OCI-LY7 (cell line): ENCODE data around the gene CAPSL. TPM values are rescaled to one million over a fixed set of nuclear protein-coding genes. Genes with fewer than 3 reads are reported as not detected.

Experiments used
- BruUV-seq: library from RNA; stranded (reverse); fragments of 400-500 nt; replicated peaks from 2 replicates; lab custom pipeline; 2021; lab: Mats Ljungman, UMichigan
- CTCF ChIA-PET: fragments of 300-600 bp; sonication (Branson Sonifier 250); formaldehyde crosslinking; loops from one replicate; lab custom pipeline; 2022; ENCODE audit warnings: antibody characterized with exemption; ENCODE audit not compliant: unreplicated experiment; lab: Charles Lee
- POLR2A ChIA-PET: fragments of 300-600 bp; sonication (Branson Sonifier 250); formaldehyde crosslinking; loops from one replicate; lab custom pipeline; 2022; ENCODE audit warnings: antibody characterized with exemption; lab: Charles Lee
- DNase-seq: peaks from one replicate; pipeline ENCODE4 v3.0.0-alpha.2; 2015; ENCODE audit warnings: low spot score
- H2AFZ ChIP-seq: fragments of 200-600 bp; sonication (generic), shearing (Covaris generic); 2 replicates; pipeline ENCODE4 v1.6.1; 2014; ENCODE audit warnings: mild to moderate bottlenecking, antibody characterized with exemption, low read length, moderate library complexity
- H3K27ac ChIP-seq: fragments of 200-600 bp; sonication (generic); 2 replicates; pipeline ENCODE4 v1.5.1; 2014; ENCODE audit warnings: mixed run types, low read depth, mild to moderate bottlenecking, moderate library complexity, low read length, inconsistent platforms; ENCODE audit not compliant: poor library complexity, severe bottlenecking
- H3K36me3 ChIP-seq: fragments of 200-600 bp; sonication (generic); 2 replicates; pipeline ENCODE4 v1.6.1; 2014; ENCODE audit warnings: mild to moderate bottlenecking, antibody characterized with exemption, low read length, moderate library complexity, mixed read lengths; ENCODE audit not compliant: insufficient read depth
- H3K4me1 ChIP-seq: fragments of 200-600 bp; sonication (generic); 2 replicates; pipeline ENCODE4 v1.5.1; 2014; ENCODE audit warnings: mild to moderate bottlenecking, low read length; ENCODE audit not compliant: insufficient read depth, poor library complexity, severe bottlenecking
- H3K4me2 ChIP-seq: fragments of 200-600 bp; sonication (generic); 2 replicates; pipeline ENCODE4 v1.6.1; 2014; ENCODE audit warnings: mild to moderate bottlenecking, low read length
- H3K4me3 ChIP-seq: fragments of 200-600 bp; sonication (generic); 2 replicates; pipeline ENCODE4 v1.5.1; 2014; ENCODE audit warnings: mild to moderate bottlenecking, low read depth, low read length; ENCODE audit not compliant: poor library complexity, severe bottlenecking
- H3K79me2 ChIP-seq: fragments of 200-600 bp; sonication (generic); 2 replicates; pipeline ENCODE4 v1.6.1; 2016; ENCODE audit warnings: low read depth, mild to moderate bottlenecking, low read length, moderate library complexity, mixed read lengths; ENCODE audit not compliant: insufficient read depth
- H3K9me2 ChIP-seq: fragments of 200-600 bp; sonication (generic); 2 replicates; pipeline ENCODE4 v1.6.1; 2016; ENCODE audit warnings: mild to moderate bottlenecking, low read length, mixed read lengths; ENCODE audit not compliant: insufficient read depth
- H3K9me3 ChIP-seq: fragments of 200-600 bp; sonication (generic); 2 replicates; pipeline ENCODE4 v1.6.1; 2014; ENCODE audit warnings: mild to moderate bottlenecking, mixed run types, low read length, mixed read lengths
- H4K20me1 ChIP-seq: fragments of 200-600 bp; sonication (generic); 2 replicates; pipeline ENCODE4 v1.6.1; 2014; ENCODE audit warnings: mild to moderate bottlenecking, antibody characterized with exemption, low read length, moderate library complexity, mixed read lengths; ENCODE audit not compliant: insufficient read depth
- EZH2phosphoT487 ChIP-seq: fragments of 200-600 bp; sonication (generic); IDR thresholded peaks from 2 replicates; pipeline ENCODE4 v1.6.1; 2018; ENCODE audit warnings: low read depth, borderline replicate concordance, mild to moderate bottlenecking, mixed run types, antibody characterized with exemption, low read length, moderate library complexity, mixed read lengths
- intact Hi-C: fragments of 100-400 bp; cut with micrococcal nuclease; formaldehyde crosslinking; loops from one replicate; pipeline ENCODE4 v1.10.0; 2022; ENCODE audit not compliant: unreplicated experiment
- total RNA-seq, 2 experiments: library from RNA; depleted of rRNA in 1 of 2; stranded (reverse); fragments of >200 nt in 1 of 2; shearing (Covaris generic) in 1 of 2; gene quantifications; 2 replicates each; pipeline ENCODE4 v1.2.3, GENCODE V29; 2014 to 2022
- TF ChIP-seq, protein P1 (sequence below): fragments of 200-600 bp; sonication (generic); conservative IDR thresholded peaks from 2 replicates; pipeline ENCODE4 v1.5.1; 2014; ENCODE audit warnings: mild to moderate bottlenecking, antibody characterized with exemption, low read length, moderate library complexity, mixed read lengths

Gene CAPSL
- total RNA-seq, 2 experiments from 2014 or later: 4.7 TPM; not detected in 1

DNA sequence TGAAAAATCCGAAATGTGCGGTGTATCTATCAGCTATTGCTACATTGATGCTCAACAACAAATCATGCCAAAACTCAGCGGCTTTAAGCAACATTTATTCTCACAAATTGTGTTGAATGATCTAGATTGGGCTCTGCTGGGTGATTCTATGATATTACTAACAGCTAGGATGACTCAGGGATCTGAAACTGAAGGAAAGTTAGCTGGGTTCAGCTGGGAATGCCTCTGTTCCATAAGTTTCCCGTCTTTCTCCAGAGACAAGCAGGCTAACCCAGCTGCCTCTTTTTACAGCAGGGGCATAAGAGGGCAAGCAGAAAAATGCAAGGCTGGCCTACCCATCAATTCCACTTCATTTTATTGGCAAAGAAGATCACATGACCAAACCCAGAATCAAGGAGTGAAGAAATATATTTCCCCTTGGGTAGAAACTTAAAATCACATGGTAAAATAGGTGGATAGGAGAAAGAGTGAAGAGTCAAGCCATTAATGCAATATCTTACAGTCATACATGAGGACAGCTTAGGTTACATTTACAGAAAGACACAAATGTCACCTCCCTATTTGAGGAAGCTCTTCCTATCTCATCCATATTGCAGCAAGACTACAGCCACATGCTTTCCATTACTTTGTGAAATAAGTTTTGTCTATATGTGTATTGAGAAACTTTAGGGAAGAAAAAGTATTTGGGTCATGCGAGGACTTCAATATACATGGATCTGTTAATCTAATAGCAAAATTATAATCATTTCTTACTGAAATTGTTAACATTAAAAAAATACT is 50.9 kb downstream of the CAPSL start:
- DNase-seq: no peak
- peaks cover 14% of the 10 kb centered on the region; the same call in 1 of the 2 replicates for H3K9me3 ChIP-seq
- peak overlapping the region; percentile 64; the same call in 1 of the 2 replicates for H2AFZ ChIP-seq
- H3K4me2 ChIP-seq: no peak overlapping the region
- no peak overlapping the region for H3K4me3 ChIP-seq
- POLR2A ChIA-PET: interaction anchor here (0.9 to 1.6 kb wide), 5 partner anchors 8 to 20 kb away, joined by 3 to 16 read pairs (median 4); no protein-coding TSS in a partner anchor
- CTCF ChIA-PET: no interaction called here
- no TSS peak for BruUV-seq
- H3K36me3 ChIP-seq: peaks cover 24% of the 10 kb centered on the region; the same call in 1 of the 2 replicates
- no peak for TF ChIP-seq EZH2phosphoT487
- TF ChIP-seq, protein P1, sequence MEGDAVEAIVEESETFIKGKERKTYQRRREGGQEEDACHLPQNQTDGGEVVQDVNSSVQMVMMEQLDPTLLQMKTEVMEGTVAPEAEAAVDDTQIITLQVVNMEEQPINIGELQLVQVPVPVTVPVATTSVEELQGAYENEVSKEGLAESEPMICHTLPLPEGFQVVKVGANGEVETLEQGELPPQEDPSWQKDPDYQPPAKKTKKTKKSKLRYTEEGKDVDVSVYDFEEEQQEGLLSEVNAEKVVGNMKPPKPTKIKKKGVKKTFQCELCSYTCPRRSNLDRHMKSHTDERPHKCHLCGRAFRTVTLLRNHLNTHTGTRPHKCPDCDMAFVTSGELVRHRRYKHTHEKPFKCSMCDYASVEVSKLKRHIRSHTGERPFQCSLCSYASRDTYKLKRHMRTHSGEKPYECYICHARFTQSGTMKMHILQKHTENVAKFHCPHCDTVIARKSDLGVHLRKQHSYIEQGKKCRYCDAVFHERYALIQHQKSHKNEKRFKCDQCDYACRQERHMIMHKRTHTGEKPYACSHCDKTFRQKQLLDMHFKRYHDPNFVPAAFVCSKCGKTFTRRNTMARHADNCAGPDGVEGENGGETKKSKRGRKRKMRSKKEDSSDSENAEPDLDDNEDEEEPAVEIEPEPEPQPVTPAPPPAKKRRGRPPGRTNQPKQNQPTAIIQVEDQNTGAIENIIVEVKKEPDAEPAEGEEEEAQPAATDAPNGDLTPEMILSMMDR: no peak
- no peaks in the 10 kb centered on the region for H3K9me2 ChIP-seq
- H4K20me1 ChIP-seq: no peaks in the 10 kb centered on the region
- peak overlapping the region; percentile 100 for H3K27ac ChIP-seq
- peaks cover 83% of the 10 kb centered on the region for H3K4me1 ChIP-seq
- H3K79me2 ChIP-seq: no peaks in the 10 kb centered on the region
- intact Hi-C loops: no loop called here

DNA sequence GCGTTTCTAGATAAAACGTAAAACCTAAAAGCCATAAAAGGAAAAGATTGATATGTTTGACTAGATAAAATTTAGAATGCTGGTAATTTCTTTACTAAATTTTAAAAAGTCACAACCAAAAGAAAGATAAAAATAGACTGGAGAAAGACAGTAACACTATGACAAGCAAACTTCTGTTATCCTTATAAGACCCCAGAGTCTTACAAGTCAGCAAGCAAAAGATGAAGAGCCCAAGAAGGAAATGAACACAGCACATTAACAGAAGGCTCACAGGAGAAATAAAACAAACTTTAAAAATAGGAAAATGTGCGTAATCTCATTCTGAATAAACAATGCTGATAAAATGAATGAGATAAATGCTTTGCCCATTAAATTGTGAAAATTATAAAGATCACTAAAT is 52.0 kb downstream of the CAPSL start:
- POLR2A ChIA-PET: interaction anchor here (1.0 to 1.6 kb wide), 3 partner anchors 10 to 21 kb away, joined by 4 to 16 read pairs (median 8); no protein-coding TSS in a partner anchor
- Histone ChIP-seq H3K4me3 (peak overlapping the region; percentile 13), H4K20me1 (no peaks in the 10 kb centered on the region), H3K9me3 (peaks cover 10% of the 10 kb centered on the region; the same call in 1 of the 2 replicates), H3K79me2 (no peaks in the 10 kb centered on the region), H3K4me1 (peaks cover 94% of the 10 kb centered on the region), H3K27ac (peak overlapping the region; percentile 100), H3K36me3 (peaks cover 33% of the 10 kb centered on the region), H3K9me2 (no peaks in the 10 kb centered on the region), H2AFZ (peak overlapping the region; percentile 90), H3K4me2 (peak overlapping the region; percentile 82)
- BruUV-seq: no TSS peak
- CTCF ChIA-PET: no interaction called here
- intact Hi-C loops: no loop called here
- TF ChIP-seq, protein P1: no peak
- TF ChIP-seq EZH2phosphoT487: no peak
- no peak for DNase-seq

GRCh38 chr5:35884773-35885172 is 53.6 kb downstream of the CAPSL start:
- peaks cover 13% of the 10 kb centered on the region; the same call in 1 of the 2 replicates for H3K9me3 ChIP-seq
- intact Hi-C loops: loop anchor here (1.0 kb wide), 2 partner anchors 20 to 41 kb away; no protein-coding TSS in a partner anchor
- H3K4me1 ChIP-seq: peaks cover 95% of the 10 kb centered on the region
- CTCF ChIA-PET: no interaction called here
- H3K9me2 ChIP-seq: no peaks in the 10 kb centered on the region
- POLR2A ChIA-PET: interaction anchor here (0.7 to 6.9 kb wide), 10 partner anchors 9 to 192 kb away, joined by 3 to 104 read pairs (median 4); no protein-coding TSS in a partner anchor
- TF ChIP-seq, protein P1: no peak
- no peak for TF ChIP-seq EZH2phosphoT487
- BruUV-seq: no TSS peak
- peak overlapping the region; percentile 40 for H3K4me3 ChIP-seq
- no peaks in the 10 kb centered on the region for H3K79me2 ChIP-seq
- H3K27ac ChIP-seq: peak overlapping the region; percentile 100
- H3K36me3 ChIP-seq: peaks cover 47% of the 10 kb centered on the region
- no peak overlapping the region for H2AFZ ChIP-seq
- H3K4me2 ChIP-seq: peak overlapping the region; percentile 82
- DNase-seq: peak; percentile 95
- H4K20me1 ChIP-seq: no peaks in the 10 kb centered on the region
